Left hindlimb (tissue), 1 donor: ENCODE measurements around the gene RNF144A.
A peak's percentile ranks its signal among the peaks of the same experiment; 100 is the strongest.

Experiments
- DNase-seq: peaks from one replicate; pipeline ENCODE4 v3.0.0-alpha.2; 2018

Gene RNF144A

GRCh38 chr2:7027411-7027810 is 110.2 kb downstream of the RNF144A start:
- peak; percentile 1 for DNase-seq

DNA sequence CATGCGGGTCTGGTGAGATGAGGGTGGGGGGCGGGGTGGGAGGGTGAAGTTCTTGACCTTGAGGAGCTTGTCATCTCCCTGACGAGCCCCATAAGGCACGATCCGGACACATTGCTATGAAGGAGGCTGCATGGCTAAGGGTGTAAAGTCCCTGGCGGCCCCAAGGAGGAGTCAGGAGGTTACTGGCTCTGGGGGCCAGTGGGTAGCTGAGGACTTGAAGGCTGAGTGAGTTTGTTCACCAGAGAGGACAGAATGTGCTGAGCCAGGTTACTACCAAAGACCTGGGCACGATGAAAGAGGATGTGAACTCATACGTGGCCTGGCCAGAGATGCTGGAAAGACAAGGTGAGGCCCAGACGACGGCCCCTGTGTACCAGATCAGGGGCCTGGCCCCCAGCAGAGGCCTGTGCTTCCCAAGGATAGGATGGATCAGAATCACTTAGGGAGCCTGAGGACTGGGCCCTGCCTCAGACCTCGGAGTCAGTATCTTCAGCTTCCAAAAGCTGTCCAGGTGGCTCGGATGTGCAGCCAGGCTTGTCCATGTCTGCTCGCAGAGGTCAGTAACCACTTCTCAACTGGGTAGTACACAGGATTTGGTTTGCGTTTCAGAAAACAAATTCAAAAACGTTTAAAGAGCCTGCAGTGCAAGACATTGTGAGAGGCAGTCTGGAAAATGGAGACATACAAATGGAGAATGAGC is 110.9 kb downstream of the RNF144A start:
- DNase-seq = no peak

GRCh38 chr2:7028846-7029245 is 111.6 kb downstream of the RNF144A start:
- DNase-seq = no peak

GRCh38 chr2:7029291-7030059 is 112.3 kb downstream of the RNF144A start:
- DNase-seq = no peak

DNA sequence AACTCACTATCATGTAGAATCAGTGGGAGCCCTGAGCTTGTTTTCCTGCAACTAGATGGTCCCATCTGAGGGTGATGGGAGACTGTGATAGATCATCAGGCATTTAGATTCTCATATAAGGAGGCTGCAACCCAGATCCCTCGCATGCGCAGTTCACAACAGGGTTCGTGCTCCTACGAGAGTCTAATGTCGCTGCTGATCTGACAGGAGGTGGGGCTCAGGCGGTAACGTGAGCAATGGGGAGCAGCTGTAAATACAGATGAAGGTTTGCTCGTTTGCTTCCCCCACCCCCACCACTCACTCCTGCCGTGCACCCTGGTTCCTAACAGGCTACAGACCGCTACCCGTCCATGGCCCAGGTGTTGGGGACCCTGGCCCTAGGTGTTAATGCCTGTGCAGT is 113.6 kb downstream of the RNF144A start:
- DNase-seq = no peak

DNA sequence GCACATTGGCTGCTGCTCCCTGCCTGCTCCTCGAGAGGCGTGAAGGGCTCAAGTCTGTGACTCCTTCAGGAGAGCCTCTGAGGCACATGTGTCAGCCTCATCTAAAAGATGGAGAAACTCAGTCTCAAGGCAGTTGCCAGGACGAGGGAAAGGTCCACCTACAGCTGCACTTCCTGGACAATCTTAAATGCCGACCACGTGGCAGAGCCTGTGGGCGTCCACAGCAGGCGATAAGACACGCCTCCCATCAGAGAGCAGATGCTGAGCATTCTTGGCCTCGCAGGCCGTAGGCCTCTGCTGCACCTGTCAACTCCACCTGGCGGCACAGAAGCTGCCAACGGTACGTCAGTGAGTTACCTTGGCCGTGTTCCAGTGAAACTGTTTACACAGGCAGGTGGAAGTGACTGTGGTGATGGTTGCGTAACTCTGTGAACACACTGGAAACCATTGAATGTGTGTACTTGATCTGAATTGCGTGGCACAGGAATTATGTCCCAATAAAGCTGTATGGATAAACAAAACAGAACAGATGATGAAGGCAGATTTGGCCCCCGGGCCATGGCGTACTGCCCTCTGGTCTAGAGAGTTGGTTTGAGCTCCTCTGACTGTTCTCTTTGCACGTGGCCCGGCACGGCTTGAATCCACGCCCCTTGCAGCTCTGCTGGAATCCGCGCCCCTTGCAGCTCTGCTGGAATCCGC is 114.5 kb downstream of the RNF144A start:
- DNase-seq = peak; percentile 61

DNA sequence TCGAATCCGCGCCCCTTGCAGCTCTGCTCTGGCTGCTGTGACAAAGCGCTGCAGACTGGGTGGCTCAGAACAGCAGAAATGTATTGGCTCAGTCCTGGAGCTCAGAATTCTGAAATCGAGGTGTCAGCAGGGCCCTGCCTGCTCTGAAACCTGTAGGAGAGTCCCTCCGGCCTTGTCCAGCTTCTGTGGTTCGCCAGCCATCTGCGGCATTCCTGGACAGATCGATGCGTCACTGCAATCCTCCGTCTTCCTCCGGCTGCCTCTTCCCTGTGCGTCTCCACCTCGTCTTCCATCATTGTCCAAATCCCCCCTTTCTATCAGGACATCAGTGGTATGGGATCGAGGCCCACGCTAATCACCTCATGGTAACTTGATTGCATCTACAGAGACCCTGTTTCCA is 115.2 kb downstream of the RNF144A start:
- DNase-seq = peak; percentile 13

GRCh38 chr2:7033136-7033960 is 116.1 kb downstream of the RNF144A start:
- DNase-seq = peak; percentile 12

- DNase-seq = no peak
Measured at GRCh38 chr2:7034303-7034702, 117.1 kb downstream of the RNF144A start.

- DNase-seq = no peak
Measured at GRCh38 chr2:7035884-7036283, 118.7 kb downstream of the RNF144A start.

- peak; percentile 67 for DNase-seq
Measured at GRCh38 chr2:7037340-7038333, 120.4 kb downstream of the RNF144A start.

GRCh38 chr2:7040547-7040946 is 123.3 kb downstream of the RNF144A start:
- no peak for DNase-seq

DNA sequence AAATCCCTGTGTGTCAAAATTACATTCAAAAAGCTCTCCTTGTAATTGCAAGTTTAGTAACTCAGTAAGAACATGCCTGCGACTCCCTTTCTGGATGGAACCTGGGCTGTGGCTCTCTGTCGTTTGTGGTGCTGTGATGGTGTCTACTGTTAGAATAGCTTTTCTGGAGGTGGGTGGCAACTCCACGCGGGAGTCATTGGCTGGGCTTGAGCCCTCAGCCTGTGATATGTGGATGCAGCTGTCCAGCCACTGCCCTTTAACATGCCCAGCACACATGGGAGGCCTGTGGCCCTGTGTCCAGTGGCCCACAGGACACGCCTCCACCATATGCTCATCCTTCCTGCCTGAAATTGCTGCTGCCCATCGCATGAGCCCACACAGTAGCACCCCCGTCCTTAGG is 124.2 kb downstream of the RNF144A start:
- DNase-seq = no peak

- no peak for DNase-seq
Measured at GRCh38 chr2:7043690-7044089, 126.5 kb downstream of the RNF144A start.

DNA sequence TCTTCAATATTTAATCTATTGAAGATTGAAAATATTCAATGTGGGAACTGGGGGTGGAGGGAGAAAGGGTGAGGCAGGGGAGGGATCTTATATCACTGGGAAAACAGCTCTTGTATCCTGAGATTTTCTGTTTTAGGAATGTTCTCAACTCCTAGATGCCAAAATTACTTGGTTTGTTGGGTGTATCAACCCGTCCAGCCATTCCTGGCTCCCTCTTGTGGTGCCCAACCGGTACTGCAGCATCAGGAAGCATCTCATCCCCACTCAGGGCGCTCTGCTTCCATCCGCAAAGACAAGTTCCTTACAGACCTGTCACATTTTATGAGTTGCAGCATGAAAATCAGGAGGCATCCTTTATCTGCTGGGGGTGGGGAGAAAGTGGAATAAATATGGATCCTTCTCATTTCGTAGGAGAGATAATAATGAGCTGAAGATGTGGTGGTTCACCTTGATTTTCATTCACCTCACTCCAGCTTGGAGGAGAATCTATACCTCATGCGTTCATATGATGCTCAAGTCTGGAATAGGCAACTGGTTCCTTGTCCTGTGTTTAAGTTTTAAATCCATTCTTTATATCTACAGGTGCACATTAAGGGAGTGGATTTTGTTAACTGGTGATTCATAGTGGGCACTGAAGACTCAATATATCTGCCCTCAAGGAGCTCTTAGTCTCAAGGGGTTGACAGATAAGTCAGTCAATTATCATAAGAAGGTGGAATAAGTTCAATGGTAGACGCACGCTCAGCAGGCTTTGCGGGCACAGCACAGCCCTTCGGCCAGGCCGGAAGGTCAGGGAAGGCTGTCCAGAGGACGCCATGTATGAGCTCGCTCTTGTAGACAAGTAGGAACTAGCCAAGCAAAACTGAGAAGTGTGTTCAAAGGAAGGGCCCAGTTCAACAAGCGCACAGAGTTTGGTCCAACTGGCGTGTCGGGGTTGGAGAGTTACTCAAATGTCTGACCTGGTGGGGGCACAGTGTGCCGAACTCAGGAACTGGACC is 127.3 kb downstream of the RNF144A start:
- no peak for DNase-seq

DNA sequence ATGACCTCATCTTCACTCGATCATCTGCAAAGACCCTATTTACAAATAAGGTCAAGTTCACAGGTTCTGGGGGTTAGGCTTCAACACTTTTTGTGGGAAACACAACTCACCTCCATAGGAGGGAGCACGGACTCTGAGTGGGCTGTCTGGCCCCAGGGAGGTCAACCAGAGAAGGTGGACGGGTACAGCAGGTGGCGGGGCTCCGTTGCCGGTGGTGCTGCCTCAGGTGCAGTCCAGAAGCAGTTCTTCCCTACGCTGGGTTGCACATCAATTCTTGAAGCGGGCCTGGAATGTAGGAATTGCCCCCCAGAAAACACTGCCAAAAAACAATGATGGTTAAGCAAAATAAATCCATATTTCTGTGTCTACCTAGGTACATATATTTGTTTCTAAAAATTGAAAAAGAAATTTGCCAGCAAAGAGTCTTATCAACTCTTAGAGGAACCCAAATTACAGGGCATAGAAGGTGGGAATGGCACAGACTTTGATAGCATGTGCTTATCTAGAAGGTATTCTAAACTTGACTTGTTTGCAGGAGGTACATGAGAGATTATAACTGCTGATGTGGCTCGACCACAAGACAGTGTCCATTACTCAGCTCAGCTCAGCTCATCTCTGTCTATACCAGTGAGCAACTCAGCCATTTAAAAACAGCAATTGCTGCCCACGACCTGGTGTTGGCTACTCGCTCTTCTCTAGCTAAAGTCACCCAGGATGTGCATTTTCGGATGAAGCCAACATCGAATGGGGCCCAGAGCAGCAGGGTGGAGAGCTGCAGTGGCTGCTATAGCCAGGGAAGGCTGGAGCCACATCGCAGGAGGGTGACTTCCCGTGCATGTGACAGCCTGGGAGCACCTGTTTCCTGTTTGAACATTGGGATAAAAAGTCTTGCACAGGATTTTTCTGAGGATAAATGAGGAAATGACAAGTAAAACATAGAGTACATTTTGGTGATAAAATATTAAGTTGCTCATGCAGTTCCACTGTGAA is 128.7 kb downstream of the RNF144A start:
- DNase-seq = no peak

DNA sequence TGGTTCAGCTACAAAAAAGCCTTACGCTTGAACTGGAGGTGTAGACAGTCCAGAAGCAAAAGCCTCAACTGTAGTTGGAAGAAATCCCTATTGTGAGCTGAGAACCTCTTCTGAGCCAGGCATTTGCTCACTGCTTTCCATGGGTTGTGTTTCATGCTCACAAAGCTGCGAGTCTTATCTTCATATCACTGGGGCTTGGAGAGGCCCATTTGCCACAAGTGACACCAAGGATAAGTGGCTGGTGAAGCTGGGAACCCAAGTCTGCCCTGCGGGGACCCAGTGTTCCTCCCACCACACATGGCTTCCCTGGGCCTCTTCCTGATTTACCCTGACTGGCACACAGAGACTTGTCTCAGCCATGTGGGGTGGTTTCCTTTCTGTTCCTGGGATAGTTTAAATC is 130.4 kb downstream of the RNF144A start:
- no peak for DNase-seq

- no peak for DNase-seq
Measured at GRCh38 chr2:7048762-7049294, 131.6 kb downstream of the RNF144A start.

DNA sequence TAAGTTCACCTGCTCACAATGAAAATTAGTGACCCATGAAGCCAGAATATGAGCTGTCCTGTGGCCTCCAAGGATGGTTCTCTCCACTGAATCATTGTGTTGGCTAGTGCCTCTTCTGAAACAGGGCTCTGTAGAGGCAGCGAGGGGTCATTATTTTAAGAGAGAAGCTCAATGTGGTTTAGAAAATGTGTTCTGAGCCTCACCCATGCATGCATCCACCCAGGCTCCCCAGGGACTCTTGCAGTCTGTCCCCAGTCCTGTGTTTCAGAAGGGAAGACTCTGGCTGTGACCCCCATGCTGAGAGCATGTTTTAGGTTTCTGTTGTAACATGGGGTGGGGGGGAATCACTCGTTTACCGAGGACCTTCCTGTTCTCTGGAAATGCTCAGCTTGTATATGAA is 135.2 kb downstream of the RNF144A start:
- DNase-seq = no peak
